Measurements from ENCODE around the gene DEPP1. TPM values are rescaled to one million over a fixed set of nuclear protein-coding genes. Genes with fewer than 3 reads are reported as not detected.

The DEPP1 gene
- total RNA-seq, 2 donors from 2014 or later: 11.1 to 20.2 TPM

GRCh38 chr10:44984671-44985101, 6.1 kb upstream of the DEPP1 start:
- Histone ChIP-seq H3K4me3 (no peak overlapping the region), H3K27me3 (no peaks in the 10 kb centered on the region), H3K27ac (no peak overlapping the region), H3K9ac (ENCODE audit: low read depth in 2 of 2, low read length in 2 of 2) (no peak overlapping the region), H3K9me3 (no peaks in the 10 kb centered on the region), H3K4me1 (peaks cover 12% of the 10 kb centered on the region), H3K36me3 (no peaks in the 10 kb centered on the region)
- TF ChIP-seq CTCF (IDR thresholded peaks at IDR 0.05): no peak
- intact Hi-C loops (cut with DNase I): no loop called here
- DNase-seq: no peak

GRCh38 chr10:44983895-44984278, 5.3 kb upstream of the DEPP1 start:
- no peak for TF ChIP-seq CTCF (IDR thresholded peaks at IDR 0.05)
- intact Hi-C loops (cut with DNase I): no loop called here
- peaks cover 17% of the 10 kb centered on the region for H3K4me1 ChIP-seq

GRCh38 chr10:44983066-44983894, 4.7 kb upstream of the DEPP1 start:
- intact Hi-C loops (cut with DNase I): no loop called here
- Histone ChIP-seq H3K27me3 (no peaks in the 10 kb centered on the region), H3K4me3 (no peak overlapping the region), H3K4me1 (peaks cover 19% of the 10 kb centered on the region), H3K9ac (ENCODE audit: low read depth in 2 of 2, low read length in 2 of 2) (no peak overlapping the region), H3K9me3 (no peaks in the 10 kb centered on the region), H3K36me3 (no peaks in the 10 kb centered on the region), H3K27ac (no peak overlapping the region)
- TF ChIP-seq CTCF (IDR thresholded peaks at IDR 0.05): no peak
- DNase-seq: no peak

More at GRCh38 chr10:44983895-44984278, 5.3 kb upstream of the DEPP1 start:
- Histone ChIP-seq H3K36me3 (no peaks in the 10 kb centered on the region), H3K4me3 (no peak overlapping the region), H3K27me3 (no peaks in the 10 kb centered on the region), H3K9me3 (no peaks in the 10 kb centered on the region), H3K27ac (no peak overlapping the region), H3K9ac (ENCODE audit: low read depth in 2 of 2, low read length in 2 of 2) (no peak overlapping the region)
- no peak for DNase-seq

GRCh38 chr10:44982496-44982895, 3.9 kb upstream of the DEPP1 start:
- Histone ChIP-seq H3K27me3 (no peaks in the 10 kb centered on the region), H3K27ac (no peak overlapping the region), H3K4me3 (no peak overlapping the region), H3K9me3 (no peaks in the 10 kb centered on the region), H3K36me3 (no peaks in the 10 kb centered on the region), H3K4me1 (peaks cover 19% of the 10 kb centered on the region), H3K9ac (ENCODE audit: low read depth in 2 of 2, low read length in 2 of 2) (no peak overlapping the region)
- intact Hi-C loops (cut with DNase I): no loop called here
- no peak for TF ChIP-seq CTCF (IDR thresholded peaks at IDR 0.05)
- no peak for DNase-seq

- no peaks in the 10 kb centered on the region for H3K9me3 ChIP-seq
- intact Hi-C loops (cut with DNase I): no loop called here
- H3K9ac ChIP-seq (ENCODE audit: low read depth in 2 of 2, low read length in 2 of 2): no peak overlapping the region
- H3K27ac ChIP-seq: no peak overlapping the region
- no peak for TF ChIP-seq CTCF (IDR thresholded peaks at IDR 0.05)
- no peak for DNase-seq
- no peaks in the 10 kb centered on the region for H3K27me3 ChIP-seq
- H3K36me3 ChIP-seq: no peaks in the 10 kb centered on the region
- H3K4me1 ChIP-seq: peaks cover 19% of the 10 kb centered on the region
- no peak overlapping the region for H3K4me3 ChIP-seq
Measured at GRCh38 chr10:44982114-44982460, 3.5 kb upstream of the DEPP1 start.
